A549 treated with RU486 at 1 μM for 4 hours (cell line): ENCODE data around the gene RPP21. TPM values are rescaled to one million over a fixed set of nuclear protein-coding genes. Genes with fewer than 3 reads are reported as not detected.

Experiments
- total RNA-seq: library from RNA; stranded (reverse); fragments of 200-300 nt; extraction: Qiagen RNA extraction; gene quantifications from 5 replicates; pipeline ENCODE4 v1.2.3, GENCODE V29; 2022; ENCODE audit warnings: low read depth

Gene RPP21
- 54.6 to 73.4 TPM (median 72.6 TPM) in 5 replicates for total RNA-seq

GRCh38 chr6:30344868-30345671, at the start of gene RPP21:
Gene RPP21 (plus strand): TSS chr6:30345156. CDS start chr6:30345172, 16 bp downstream.

DNA sequence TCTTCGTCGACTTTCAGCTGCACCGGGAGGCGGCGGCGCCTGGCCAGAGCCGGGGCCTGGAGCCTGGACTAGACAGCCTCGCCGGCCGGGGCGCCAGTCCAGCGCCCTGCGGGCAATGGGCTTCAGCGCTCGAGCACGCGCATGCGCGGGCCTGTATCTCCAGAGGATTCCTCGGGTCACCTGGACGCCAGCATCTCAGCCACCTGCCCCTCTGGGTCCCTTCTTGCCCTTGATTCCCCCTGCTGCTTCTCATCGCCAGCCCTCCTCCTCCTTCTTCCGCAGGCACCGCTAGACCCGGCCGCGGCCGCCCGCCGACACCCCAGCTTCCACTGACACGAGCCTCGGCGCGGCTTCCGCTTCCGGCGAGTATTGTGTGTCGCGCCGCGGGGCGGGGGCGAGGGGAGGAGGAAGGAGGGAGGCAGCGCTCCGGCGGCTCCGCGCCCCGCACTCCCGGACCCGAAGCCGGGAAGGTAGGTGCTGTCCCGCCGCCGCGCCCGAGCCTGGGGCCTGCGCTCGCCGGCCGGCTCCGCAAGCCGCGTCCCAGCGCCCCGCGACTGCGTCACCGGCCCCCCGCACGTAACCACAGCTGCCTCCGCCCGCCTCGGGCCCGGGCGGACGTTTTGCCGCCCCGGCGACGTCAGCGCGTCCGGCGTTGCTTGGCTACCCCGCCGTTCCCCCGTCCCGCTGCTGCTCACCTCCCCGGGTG, 18.3 kb upstream of the RPP21 start, which contains the start of gene TRIM39:
TSS of gene TRIM39 (plus strand) at position 402 of the 706 bp plus-strand sequence. CDS start 2,391 bp downstream, outside the sequence.

Other genes starting within 250 kb of the RPP21 start
- 1.6 to 3.1 TPM (median 2.3 TPM) in 5 replicates for gene TRIM31, start 232.1 kb upstream of the RPP21 start, total RNA-seq
- not detected in 5 replicates for gene TRIM40, start 209.0 kb upstream of the RPP21 start, total RNA-seq
- gene TRIM10, start 183.9 kb upstream of the RPP21 start, total RNA-seq, result not detected in 5 replicates
- 0.20 TPM in 1 of 5 replicates, not detected in the others for gene TRIM15, start 181.6 kb upstream of the RPP21 start, total RNA-seq
- 25.0 to 27.0 TPM (median 26.6 TPM) in 5 replicates for gene TRIM26, start 131.8 kb upstream of the RPP21 start, total RNA-seq
- gene TRIM39, start 18.2 kb upstream of the RPP21 start, total RNA-seq, result 7.4 to 9.1 TPM (median 8.1 TPM) in 5 replicates
- gene HLA-E, start 144.4 kb downstream of the RPP21 start, total RNA-seq, result 58.6 to 72.1 TPM (median 61.5 TPM) in 5 replicates
- gene GNL1, start 211.3 kb downstream of the RPP21 start, total RNA-seq, result 28.9 to 34.7 TPM (median 33.7 TPM) in 5 replicates
- 15.1 to 17.6 TPM (median 16.6 TPM) in 5 replicates for gene PRR3, start 212.1 kb downstream of the RPP21 start, total RNA-seq
- 49.8 to 66.6 TPM (median 57.8 TPM) in 5 replicates for gene ABCF1, start 226.3 kb downstream of the RPP21 start, total RNA-seq